ENCODE results near the gene WFIKKN1. TPM values are rescaled to one million over a fixed set of nuclear protein-coding genes. Genes with fewer than 3 reads are reported as not detected.

WFIKKN1 gene
- total and polyA plus RNA-seq, 11 donors: 0.15 to 1.1 (median 0.29) TPM

DNA sequence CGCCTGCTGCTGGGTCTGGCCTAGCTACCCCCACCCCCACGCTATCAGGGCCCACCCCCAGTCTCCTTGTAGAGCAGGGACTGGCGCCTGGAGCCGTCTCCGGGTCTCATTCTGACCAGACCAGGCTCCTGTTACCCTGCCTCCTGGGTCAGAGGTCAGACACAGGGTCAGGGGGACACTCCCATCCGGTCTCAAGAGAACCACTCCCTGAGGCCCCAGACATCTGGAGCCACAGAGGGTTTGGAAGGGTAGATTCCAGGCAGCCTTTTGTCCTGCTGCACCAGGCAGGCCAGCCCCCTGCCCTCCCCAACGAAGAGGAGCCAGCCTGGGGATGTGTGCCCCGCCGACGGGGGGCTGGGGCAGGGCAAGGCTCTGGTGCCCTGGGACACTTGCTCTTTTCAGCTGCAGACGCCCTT lies 944 bp upstream of the WFIKKN1 start:
- peak in 3 of 4 donors; percentile 0 to 21 (median 17) for ATAC-seq
- Histone ChIP-seq H3K4me1 (peaks cover 0 to 30% (median 21%) of the 10 kb centered on the region in 12 donors), H3K9me3 (no peaks in the 10 kb centered on the region), H3K36me3 (peaks cover 0 to 55% (median 10%) of the 10 kb centered on the region in 9 donors), H3K4me3 (no peak overlapping the region), H3K27me3 (no peaks in the 10 kb centered on the region), H3K27ac (peak overlapping the region in 2 of 12 donors; percentile 34 to 54)
- WGBS, 4 donors: 38 to 75% (median 55%) methylated on average over 5 to 11 of the region's 11 CpGs
- intact Hi-C loops (cut with DNase I): loop anchor here in 4 of 10 donors (5.0 kb wide), 3 partner anchors 33 to 53 kb away; partner anchors contain the start of gene RAB40C (in 2 of the 4)
- peak in 1 of 5 donors; percentile 26 for DNase-seq
- TF ChIP-seq, protein P1, sequence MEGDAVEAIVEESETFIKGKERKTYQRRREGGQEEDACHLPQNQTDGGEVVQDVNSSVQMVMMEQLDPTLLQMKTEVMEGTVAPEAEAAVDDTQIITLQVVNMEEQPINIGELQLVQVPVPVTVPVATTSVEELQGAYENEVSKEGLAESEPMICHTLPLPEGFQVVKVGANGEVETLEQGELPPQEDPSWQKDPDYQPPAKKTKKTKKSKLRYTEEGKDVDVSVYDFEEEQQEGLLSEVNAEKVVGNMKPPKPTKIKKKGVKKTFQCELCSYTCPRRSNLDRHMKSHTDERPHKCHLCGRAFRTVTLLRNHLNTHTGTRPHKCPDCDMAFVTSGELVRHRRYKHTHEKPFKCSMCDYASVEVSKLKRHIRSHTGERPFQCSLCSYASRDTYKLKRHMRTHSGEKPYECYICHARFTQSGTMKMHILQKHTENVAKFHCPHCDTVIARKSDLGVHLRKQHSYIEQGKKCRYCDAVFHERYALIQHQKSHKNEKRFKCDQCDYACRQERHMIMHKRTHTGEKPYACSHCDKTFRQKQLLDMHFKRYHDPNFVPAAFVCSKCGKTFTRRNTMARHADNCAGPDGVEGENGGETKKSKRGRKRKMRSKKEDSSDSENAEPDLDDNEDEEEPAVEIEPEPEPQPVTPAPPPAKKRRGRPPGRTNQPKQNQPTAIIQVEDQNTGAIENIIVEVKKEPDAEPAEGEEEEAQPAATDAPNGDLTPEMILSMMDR (IDR thresholded peaks at IDR 0.05): no peak
- no peak for TF ChIP-seq POLR2A (IDR thresholded peaks at IDR 0.05)

DNA sequence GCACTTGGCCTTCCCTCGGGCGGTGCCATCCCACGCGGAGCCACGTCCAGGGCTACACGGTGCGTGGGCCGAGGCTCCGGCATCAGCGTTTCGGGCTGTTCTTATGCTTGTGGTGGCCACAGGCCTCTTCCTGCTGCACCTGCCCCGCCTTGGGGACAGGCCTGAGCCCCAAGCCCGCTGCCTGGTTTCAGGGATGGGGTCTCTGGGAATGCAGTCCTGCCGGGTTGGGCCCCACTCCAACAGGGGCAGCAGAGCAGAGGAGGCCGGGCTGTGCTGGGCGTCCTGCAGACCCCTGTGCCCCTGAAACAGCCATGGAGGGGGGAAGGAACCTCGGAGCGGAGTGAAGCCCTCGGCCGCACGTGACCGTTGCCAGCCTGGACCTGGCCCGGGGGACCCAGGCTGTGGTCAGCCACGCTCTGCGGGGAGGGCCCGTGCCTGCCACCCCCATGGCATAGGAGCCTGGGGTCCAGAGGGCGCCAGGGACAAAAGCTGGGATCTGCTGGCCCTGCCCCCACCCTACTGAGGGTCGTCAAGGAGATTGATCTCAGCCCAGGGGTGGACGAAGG lies 453 bp upstream of the WFIKKN1 start:
- Histone ChIP-seq H3K36me3 (peaks cover 0 to 54% (median 8%) of the 10 kb centered on the region in 9 donors), H3K4me1 (peaks cover 3 to 35% (median 25%) of the 10 kb centered on the region in 12 donors), H3K27ac (peak overlapping the region in 2 of 12 donors; percentile 34 to 54), H3K27me3 (no peaks in the 10 kb centered on the region), H3K4me3 (no peak overlapping the region), H3K9me3 (no peaks in the 10 kb centered on the region)
- 32 to 55% (median 43%) methylated on average over 13 to 29 of the region's 29 CpGs for WGBS, 4 donors
- TF ChIP-seq POLR2A (IDR thresholded peaks at IDR 0.05): no peak
- TF ChIP-seq, protein P1 (IDR thresholded peaks at IDR 0.05): no peak
- DNase-seq (no peak), ATAC-seq (peak in 2 of 4 donors; percentile 8 to 11)
- intact Hi-C loops (cut with DNase I): loop anchor here in 1 of 10 donors (5.0 kb wide), 1 partner anchor 33 kb away; no protein-coding TSS in a partner anchor

DNA sequence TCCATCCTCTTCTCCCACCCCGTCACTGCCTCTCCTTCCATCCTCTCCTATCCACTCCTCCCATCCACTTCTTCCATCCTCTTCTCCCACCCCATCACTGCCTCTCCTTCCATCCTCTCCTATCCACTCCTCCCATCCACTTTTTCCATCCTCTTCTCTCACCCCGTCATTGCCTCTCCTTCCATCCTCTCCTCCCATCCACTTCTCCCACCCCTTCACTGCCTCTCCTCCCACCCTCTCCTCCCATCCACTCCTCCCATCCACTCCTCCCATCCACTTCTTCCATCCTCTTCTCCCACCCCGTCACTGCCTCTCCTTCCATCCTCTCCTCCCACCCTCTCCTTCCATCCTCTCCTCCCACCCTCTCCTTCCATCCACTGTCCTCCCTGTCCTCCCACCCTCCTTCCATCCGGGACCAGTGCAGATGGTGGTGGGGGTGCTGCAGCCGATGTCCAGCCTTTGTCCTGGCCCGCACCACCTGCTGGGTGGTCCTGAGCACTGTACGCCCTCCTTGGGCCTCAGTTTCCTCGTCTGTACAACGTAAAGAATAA lies 1.1 kb downstream of the WFIKKN1 start:
- TF ChIP-seq, protein P1 (IDR thresholded peaks at IDR 0.05): no peak
- TF ChIP-seq POLR2A (IDR thresholded peaks at IDR 0.05): no peak
- H3K9me3 ChIP-seq: no peaks in the 10 kb centered on the region
- ATAC-seq (no peak), DNase-seq (no peak)
- no peaks in the 10 kb centered on the region for H3K27me3 ChIP-seq
- peaks cover 3 to 41% (median 29%) of the 10 kb centered on the region in 12 donors for H3K4me1 ChIP-seq
- no peak overlapping the region for H3K27ac ChIP-seq
- H3K4me3 ChIP-seq: no peak overlapping the region
- H3K36me3 ChIP-seq: peaks cover 0 to 38% (median 5%) of the 10 kb centered on the region in 9 donors
- WGBS, 4 donors: 52 to 64% (median 58%) methylated on average over 9 of the region's 9 CpGs
- intact Hi-C loops (cut with DNase I): loop anchor here in 1 of 10 donors (5.0 kb wide), 1 partner anchor 35 kb away; no protein-coding TSS in a partner anchor
